Astrocyte (in vitro differentiated cells and primary cell): ENCODE data around the gene PADI3.

Source experiments
- EZH2 ChIP-seq: IDR thresholded peaks from 2 replicates; pipeline ENCODE4 v1.6.1; 2012; ENCODE audit warnings: mild to moderate bottlenecking, low read length, inconsistent platforms; ENCODE audit not compliant: insufficient read depth
- TF ChIP-seq, protein P1 (sequence below): IDR thresholded peaks from 2 replicates; pipeline ENCODE4 v1.5.1; 2011; ENCODE audit warnings: low read depth, mild to moderate bottlenecking, inconsistent platforms, low read length, moderate library complexity; ENCODE audit not compliant: insufficient read depth

DNA sequence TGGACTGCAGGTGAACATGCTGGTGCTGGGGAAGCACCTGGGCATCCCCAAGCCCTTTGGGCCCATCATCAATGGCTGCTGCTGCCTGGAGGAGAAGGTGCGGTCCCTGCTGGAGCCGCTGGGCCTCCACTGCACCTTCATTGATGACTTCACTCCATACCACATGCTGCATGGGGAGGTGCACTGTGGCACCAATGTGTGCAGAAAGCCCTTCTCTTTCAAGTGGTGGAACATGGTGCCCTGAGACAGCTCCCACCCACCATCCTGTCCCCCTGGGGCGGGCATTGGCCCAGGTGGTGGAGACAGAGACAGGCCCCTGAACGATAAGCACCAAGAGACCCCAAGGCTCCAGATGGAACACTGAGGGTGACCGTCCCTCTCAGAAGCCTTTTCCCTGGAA, 33.9 kb downstream of the PADI3 start:
- TF ChIP-seq EZH2 = no peak
- TF ChIP-seq, protein P1, sequence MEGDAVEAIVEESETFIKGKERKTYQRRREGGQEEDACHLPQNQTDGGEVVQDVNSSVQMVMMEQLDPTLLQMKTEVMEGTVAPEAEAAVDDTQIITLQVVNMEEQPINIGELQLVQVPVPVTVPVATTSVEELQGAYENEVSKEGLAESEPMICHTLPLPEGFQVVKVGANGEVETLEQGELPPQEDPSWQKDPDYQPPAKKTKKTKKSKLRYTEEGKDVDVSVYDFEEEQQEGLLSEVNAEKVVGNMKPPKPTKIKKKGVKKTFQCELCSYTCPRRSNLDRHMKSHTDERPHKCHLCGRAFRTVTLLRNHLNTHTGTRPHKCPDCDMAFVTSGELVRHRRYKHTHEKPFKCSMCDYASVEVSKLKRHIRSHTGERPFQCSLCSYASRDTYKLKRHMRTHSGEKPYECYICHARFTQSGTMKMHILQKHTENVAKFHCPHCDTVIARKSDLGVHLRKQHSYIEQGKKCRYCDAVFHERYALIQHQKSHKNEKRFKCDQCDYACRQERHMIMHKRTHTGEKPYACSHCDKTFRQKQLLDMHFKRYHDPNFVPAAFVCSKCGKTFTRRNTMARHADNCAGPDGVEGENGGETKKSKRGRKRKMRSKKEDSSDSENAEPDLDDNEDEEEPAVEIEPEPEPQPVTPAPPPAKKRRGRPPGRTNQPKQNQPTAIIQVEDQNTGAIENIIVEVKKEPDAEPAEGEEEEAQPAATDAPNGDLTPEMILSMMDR = no peak
